GM21423 (cell line): ENCODE data around the gene NXNL1.
"Not testable (repeated sequence)": the region's sequence is repeated elsewhere in the genome, so short reads cannot be mapped to it uniquely, and the experiment has no call there.

Source experiments
- ATAC-seq: cut with Tn5 transposase; IDR thresholded peaks from one replicate; pipeline ENCODE4 v1.9.1; 2021; ENCODE audit warnings: mild to moderate bottlenecking, moderate library complexity; ENCODE audit not compliant: unreplicated experiment

Gene NXNL1

DNA sequence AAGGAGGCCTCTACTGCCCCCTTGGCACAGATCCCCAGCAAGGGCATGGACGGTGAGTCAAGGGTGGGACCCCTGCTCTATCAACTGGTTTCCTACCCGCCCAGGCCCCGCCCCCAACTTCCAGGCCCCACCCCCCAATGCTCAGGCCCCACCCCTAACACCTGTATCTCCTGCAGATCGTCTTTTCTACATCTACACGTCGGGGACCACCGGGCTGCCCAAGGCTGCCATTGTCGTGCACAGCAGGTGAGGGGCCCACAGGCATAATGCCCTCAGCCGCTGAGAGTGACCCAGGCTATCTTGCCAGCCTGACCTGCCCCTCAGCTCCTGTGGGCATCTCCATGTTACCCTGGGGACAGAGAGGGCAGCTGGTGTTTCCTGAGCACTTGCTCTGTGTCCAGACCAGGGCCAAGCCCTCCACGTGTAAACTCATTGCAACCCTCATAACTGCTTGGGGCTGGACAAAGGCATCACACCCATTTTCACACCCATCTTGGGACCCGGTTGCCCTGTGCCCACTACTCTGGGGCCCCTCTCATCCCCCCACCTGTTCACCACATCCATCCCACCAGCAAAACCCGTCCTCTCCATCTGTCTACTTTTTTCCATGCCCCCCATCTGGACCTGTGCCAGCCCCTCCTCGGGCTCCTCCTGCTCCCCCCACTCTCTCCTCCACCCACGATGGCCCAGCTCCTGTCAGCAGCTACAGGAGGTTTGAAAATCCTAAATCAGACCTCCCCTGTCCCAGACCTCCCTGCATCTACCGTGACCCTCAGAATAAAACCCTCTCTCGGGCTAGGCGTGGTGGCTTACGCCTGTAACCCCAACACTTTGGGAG, 26.8 kb upstream of the NXNL1 start:
- ATAC-seq: no peak

GRCh38 chr19:17486545-17487240, 26.0 kb upstream of the NXNL1 start:
- no peak for ATAC-seq

- no peak for ATAC-seq
Observed at GRCh38 chr19:17484520-17485185, 23.9 kb upstream of the NXNL1 start.

DNA sequence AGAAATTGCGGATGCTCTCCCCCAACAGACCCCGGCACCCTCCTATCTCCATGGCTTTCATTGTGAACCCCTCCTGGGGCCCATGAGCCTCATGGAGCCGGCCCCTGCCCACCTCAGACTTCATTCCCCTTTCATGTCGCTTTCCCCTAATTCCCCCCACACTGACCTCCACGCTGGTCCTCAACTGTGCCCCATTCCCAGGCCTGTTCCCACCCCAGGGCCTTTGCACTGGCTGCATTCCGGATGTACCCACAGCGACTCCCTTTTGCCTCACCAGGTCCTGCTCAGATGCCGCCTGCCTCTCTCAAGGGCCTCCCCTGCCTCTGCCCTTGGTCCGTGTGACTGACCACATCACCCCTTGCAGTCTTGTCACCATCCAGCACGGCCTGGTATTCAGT, 22.9 kb upstream of the NXNL1 start:
- no peak for ATAC-seq

DNA sequence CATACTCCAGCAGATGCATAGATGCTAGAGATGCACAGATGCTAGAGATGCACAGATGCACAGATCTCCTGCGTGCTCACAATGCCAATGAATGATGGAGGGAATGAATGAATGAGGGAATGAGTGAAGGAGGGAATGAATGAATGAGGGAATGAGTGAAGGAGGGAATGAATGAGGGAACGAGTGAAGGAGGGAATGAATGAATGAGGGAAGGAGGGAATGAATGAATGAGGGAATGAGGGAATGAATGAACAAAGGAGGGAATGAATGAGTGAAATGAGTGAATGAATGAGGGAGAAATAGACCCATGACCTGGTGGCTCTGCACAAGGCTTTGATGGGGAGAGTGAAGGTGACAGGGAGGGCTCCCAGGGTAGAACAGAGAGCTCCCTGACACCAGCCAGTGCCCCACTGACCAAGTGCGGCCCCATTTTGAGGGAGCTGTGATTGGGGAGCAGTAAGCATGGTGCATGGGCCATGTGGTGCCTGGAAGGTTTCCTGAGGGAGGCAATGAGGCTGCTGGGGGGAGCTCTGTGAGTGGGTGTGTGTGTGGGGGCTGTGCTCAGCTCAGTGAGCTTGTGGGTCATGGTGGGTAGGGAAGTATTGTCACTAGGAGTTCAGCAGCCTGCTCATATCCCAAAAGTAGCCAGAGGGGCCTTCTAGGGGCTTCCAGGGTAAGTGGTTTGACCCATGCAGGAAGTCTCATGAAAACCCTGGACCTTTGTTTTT, 22.3 kb upstream of the NXNL1 start:
- no peak for ATAC-seq

GRCh38 chr19:17481986-17482385, 21.3 kb upstream of the NXNL1 start:
- ATAC-seq: no peak

DNA sequence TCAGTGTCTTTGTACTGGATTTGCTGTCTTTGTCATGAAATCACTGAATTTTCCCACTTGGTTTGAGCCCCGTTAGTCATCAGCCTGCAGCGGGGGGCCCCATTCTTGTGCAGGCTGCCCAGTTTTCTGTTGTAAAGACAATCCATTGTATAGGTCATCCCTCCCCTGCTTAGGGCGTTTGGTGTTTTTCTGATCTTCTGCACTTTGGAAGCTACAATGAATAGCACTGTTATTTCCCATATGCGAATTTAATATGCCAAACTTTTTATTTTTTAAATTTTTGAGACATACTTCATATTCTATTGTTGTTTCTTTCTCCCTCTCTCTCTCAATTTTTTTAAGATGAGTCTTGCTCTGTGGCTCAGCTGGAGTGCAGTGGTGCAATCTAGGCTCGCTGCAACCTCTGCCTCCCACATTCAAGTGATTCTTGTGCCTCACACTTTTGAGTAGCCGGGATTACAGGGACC, 18.6 kb upstream of the NXNL1 start:
- ATAC-seq: no peak

- ATAC-seq: no peak
Observed at GRCh38 chr19:17475541-17476115, 14.9 kb upstream of the NXNL1 start.

- ATAC-seq: not testable (repeated sequence)
Observed at GRCh38 chr19:17475011-17475540, 14.3 kb upstream of the NXNL1 start.

GRCh38 chr19:17473041-17473440, 12.3 kb upstream of the NXNL1 start:
- no peak for ATAC-seq

- no peak for ATAC-seq
Observed at GRCh38 chr19:17471410-17472125, 10.8 kb upstream of the NXNL1 start.

DNA sequence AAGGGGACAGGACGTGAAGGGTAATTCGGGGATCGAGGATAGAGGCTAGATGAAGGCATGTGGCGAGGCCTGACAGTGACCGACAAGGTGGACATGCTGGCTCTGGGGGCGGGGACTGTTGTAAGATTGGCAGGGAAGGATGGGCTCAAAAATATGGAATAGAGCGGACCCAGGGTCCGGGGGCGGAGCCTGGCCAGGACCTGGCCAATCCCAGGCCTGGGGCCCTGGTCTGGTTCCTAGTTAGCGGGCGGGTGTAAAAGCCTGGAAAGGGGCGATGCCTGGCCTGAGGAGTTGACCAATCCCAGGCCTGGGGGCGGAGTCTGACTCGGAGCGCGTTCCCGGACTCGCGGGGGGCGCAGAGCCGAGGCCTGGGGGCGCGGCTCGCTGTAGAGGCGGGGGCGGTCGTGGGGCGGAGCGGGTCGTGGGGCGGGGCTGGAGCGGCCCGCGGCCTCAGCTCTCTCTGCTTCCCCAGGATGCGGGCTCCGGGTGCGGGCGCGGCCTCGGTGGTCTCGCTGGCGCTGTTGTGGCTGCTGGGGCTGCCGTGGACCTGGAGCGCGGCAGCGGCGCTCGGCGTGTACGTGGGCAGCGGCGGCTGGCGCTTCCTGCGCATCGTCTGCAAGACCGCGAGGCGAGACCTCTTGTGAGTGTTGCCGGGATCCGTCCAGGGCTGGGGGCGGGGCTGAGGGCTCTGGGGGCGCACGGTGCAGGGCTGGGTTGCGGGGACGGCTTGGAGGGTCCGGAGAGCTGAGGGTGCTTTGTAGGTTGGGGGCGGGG, 9.5 kb upstream of the NXNL1 start, which contains the start of gene SLC27A1:
SLC27A1 (plus strand) TSS at position 457 of the 774 bp plus-strand sequence; CDS start at position 474, 17 bp downstream.
- peak; percentile 66 for ATAC-seq

- peak; percentile 48 for ATAC-seq
Observed at GRCh38 chr19:17469481-17470067, 8.8 kb upstream of the NXNL1 start.

GRCh38 chr19:17469092-17469480, 8.4 kb upstream of the NXNL1 start:
- no peak for ATAC-seq

DNA sequence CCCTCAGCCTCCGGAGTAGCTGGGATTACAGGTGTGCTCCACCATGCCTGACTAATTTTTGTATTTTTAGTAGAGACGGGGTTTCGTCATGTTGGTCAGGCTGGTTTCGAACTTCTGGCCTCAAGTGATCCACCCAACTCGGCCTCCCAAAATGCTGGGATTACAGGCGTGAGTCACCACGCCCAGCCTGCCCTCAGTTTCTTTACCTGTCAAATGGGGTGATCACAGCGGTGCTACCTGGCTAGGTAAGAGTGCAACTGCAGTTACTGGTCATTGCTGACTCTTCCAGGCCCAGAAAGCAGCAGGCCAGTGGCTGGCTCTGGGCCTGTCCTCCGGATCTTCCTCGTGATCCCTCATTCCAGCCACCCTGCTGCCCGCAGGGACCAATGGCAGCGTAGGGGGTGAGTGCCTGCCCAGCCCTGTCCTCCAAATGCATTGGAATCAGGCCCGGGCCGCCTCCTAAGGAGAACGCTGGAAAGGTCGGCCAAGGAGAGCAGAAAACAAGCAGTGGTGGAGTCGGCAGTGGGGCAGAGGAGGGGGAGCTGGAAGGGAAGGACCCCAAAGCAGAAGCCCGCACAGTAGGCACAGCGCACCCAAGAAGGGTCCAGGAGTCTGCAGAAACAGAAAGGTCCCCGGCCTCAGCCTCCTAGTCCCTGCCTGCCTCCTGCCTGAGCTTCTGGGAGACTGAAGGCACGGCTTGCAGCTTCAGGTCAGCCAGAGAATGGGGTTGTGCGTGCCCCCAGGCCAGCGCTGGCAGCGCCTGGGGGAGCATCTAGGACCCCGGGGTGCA, 7.8 kb upstream of the NXNL1 start:
- no peak for ATAC-seq

GRCh38 chr19:17467471-17468301, 7.0 kb upstream of the NXNL1 start:
- ATAC-seq: no peak

- no peak for ATAC-seq
Observed at GRCh38 chr19:17466487-17466850, 5.7 kb upstream of the NXNL1 start.
